Measurements from ENCODE around the gene TTC7B.
A peak's percentile ranks its signal among the peaks of the same experiment; 100 is the strongest.

TTC7B gene

DNA sequence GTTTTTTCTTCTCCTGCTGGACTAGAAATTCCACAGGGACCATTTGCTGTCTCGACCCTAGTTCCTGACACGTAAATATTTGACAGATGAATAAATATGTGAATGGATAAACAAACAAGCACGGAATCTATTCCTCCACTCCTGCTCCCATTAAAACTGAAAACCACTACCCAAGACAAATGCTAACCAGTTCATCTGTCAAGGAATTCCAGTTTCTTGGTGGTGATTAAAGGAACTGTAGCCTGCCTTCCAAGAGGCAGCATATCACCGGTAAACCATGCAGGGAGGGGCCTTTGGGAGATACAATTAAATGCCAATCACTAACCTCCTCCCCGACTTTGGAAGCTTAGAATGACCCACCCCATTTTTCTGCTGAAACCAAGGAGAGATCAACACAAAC is 95.4 kb downstream of the TTC7B start:
- FAIRE-seq (no peak), DNase-seq (ENCODE audit: extremely low spot score, insufficient read length, low read depth) (no peak)

DNA sequence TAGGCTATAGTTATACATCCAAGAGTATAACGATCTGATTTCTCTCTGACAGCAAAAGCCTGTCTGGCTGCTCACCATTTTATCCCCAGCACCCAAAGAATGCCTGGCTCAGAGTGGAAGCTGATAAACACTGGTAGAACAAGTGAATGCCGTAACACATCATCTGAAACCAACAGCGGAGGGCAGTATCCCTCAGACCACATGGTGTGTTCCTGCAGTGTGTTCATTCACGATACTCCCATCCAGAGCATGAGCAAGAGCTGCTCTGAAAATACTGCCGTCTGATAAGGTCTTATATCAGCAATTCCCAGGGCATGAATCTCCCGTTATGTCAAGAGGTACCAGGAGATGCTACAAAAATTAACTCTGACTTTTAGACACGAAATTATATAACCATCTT is 95.9 kb downstream of the TTC7B start:
- DNase-seq (ENCODE audit: extremely low spot score, insufficient read length, low read depth) = no peak
- FAIRE-seq = no peak

DNA sequence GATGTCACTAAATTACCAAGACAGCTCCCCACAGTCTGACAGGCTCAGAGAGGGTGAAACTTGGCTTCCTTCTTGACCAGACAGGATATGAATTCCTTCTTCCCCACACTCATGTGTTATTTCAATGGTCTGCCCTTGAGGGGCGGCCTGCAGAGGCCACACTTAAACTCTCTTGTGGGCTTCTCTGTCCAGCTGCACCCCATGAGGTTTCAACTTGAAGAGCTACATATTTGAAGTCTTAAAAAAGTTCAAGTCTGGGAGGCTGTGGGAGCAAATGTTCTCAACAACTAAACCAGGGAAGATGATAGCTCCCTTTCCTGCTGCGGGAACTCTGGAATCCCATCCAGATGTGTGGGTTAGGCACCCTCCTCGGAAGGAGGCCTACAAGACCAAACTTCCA is 98.3 kb downstream of the TTC7B start:
- DNase-seq (ENCODE audit: extremely low spot score, insufficient read length, low read depth) (no peak), FAIRE-seq (no peak)

DNA sequence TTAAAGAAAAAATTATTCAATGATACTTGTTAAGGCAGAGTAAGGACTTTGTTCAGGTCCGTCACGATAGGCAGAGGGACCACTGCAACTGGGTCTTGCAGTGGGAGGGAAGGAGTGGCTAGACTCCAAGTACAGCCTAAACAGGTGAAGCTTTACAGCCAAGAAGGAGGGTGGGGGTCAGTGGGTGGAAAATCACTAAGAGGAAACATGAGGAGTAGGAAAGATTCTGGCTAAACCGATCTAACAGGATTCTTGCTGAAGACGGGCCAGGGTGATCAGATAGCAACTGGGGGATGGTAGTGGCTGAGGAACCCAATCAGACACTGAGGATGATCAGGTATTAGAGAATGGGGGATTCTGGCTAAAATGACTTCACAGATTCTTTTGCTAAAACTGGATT is 100.2 kb downstream of the TTC7B start:
- no peak for DNase-seq (ENCODE audit: extremely low spot score, insufficient read length, low read depth)
- FAIRE-seq = no peak

DNA sequence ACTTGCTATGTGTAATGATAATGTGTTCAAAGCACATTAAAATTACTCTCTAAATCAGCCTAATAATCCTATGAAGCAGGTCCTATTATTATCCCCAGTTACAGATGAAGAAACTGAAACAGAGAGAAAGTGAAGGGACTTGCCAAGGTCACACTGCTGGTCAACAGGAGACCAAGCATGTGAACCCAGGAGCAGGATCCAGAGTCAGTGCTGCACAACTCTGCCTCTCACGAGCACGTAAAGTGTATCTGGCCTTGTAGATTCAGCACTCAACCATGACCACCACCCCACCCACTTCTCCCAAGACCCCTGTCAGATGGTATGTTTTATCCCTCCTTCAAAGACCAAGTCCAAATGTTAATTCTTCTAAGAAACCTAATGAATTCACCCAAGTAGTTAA is 100.7 kb downstream of the TTC7B start:
- DNase-seq (ENCODE audit: extremely low spot score, insufficient read length, low read depth) = no peak
- FAIRE-seq = no peak

DNA sequence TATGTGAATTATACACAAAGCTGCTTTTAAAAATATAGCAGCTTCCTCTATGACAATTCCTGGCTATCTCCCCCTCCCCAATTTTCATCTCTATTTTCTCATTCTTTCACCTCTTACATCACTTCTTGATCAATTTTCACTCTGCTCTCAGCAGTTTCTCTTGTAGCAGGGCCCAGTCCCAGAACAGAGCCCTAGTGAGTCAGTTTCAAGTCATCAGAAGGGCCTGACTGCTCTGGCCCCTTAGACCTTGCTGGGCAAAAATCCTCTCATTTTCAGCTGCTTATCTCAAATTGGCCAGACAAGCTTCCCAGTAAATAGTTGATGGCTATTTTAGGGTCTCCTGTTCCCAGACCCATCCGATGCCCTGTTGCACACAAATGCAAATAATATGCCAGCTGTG is 101.4 kb downstream of the TTC7B start:
- DNase-seq (ENCODE audit: extremely low spot score, insufficient read length, low read depth) = no peak
- FAIRE-seq = no peak

DNA sequence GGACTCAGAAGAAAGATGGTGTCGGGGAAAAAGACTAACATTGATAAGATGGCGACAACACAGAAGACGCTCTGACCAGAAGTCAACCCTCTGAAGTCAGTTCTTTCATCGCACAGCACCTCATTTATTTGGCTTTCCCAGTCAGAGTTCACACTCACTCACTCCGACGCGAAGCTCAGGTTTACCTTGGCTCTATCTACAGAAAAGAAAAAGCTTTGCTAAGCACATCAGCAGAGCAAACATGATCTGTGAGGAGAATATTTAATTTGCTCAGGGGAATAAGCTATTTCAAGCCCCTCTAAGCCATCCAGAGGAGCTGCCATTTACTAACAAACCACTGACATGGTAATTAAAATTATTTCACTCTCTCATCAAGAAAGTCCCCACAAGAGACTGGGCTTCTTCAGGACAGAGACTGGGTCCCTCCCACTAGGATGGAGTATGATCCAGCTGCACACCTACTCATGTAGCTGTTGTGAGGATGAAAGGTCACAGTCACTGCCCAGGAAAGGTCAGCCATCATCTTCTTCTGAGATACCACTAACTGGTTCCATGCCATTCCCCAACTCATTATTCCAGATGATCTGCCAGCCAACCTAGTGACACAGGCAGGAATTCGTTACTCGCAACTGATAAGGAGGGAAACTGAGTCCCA is 111.4 kb downstream of the TTC7B start:
- FAIRE-seq (no peak), DNase-seq (ENCODE audit: extremely low spot score, insufficient read length, low read depth) (no peak)

DNA sequence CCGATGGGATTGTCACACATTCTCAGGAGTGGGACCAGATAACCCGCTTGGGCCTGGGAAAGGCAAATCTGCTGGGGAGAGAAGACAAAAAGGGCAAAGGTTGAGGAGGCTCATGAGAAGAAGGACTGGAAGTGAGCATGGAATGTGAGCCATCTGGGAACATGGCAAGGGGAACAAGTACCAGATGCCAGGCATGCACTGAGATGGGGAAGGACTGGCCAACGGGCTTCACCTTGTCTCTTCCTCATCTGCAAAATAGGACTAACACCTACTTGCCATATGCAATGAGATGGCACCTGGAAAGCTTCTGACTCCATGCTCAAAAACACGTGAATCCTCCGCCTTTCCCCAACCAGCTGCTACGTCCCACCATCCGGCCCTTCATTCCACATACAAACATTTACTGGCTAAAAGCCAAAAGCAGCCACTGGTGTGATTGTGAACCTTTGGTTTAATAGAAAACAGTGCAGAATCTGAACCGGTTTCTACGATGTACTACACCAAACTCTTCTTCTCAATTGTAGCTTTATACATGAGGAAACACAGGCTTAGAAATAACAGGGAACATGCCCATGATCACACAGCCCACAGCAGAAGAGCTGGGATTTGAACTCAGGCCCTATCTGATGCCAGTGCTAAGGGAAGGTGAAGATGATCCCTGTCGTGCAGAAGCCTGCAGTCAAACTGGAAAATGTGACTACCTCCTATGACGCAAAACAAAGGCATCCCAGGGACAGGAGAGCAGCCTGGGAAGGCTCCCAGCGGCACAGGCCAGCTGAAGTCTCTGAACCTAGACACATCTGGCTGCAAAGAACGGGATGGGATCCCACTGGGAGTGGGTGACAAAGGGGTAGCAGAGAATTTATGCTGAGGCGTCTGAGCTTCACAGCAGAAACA is 112.1 kb downstream of the TTC7B start:
- FAIRE-seq = no peak
- no peak for DNase-seq (ENCODE audit: extremely low spot score, insufficient read length, low read depth)

DNA sequence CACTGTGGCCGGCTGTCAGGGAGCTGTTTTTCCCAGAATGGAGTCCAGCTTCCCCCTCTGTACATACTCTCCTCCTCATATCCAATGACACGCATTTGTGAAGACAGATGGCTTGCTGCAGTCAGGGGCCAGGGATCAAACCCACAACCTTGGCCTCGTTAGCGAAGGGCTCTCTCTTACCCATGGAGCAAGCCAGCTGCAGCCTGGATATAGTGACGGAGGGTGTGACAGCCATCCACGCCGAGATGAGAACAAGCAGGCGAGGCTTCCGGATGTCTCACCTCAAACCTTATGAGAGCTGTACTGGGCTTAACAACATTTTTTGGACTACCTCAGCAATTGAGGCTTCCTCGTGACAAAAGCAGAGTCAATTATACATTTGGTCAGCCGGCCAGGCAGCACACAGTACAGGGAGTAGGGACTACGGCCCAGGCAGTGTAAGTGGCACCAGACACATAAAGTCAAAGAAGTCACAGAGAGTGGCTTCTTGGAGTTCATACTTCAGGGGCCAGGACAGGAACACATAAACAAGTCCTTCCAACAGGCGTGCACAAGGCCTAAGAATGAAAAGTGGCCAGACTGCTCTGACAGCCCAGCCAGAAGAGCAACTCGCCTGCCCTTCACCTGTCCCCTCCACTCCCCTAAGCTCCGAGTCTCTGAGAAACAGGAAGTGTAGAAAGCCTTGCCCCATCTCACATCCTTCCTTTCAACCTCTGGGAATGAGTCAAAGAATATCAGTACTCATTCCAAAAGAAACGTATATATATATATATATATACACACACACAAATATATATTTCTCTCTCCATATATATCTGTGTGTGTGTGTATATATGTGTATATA is 115.1 kb downstream of the TTC7B start:
- DNase-seq (ENCODE audit: extremely low spot score, insufficient read length, low read depth) = no peak
- FAIRE-seq = no peak

DNA sequence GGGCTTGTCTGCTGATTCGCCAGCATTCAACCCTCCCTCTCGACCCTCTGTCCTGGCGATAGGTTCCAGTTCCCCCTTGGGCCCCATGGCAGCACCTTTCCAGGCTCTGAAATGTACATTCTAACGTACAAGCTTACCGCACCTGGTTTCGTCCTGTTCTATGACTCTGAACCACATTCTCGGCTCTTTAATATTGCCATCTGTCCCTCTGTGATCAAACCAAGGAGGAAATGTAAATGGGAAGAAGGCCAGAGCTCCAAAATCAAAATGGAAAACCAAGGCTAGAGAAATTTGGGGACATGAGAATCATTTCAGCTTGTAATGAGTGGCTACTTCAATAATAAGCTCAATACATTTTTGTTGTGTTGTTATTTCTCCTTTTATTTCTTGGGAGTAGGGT is 117.2 kb downstream of the TTC7B start:
- DNase-seq (ENCODE audit: extremely low spot score, insufficient read length, low read depth) = no peak
- FAIRE-seq = no peak

DNA sequence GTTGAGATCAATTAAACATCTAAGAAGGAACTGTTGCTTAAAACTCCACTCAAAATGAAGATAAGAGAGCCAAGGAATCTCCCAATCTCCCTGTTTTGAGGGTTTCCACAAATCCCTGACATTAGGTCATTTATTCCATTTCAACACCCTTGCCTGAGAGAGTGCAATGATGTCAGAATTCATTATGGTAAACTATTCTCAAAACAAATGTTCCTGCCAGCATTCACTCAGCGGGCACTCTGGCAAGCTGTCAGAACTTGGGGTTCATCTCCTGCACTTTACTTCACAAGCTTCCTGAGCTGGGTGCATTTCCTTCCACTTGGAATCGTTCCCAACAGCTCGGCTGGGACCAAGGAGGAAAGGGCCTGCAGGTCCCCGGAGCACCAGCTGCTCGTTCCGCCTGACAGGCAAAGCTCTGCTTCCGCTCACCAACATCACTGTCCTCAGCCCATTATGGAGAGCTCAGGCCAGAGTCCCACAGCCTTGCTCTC is 117.8 kb downstream of the TTC7B start:
- FAIRE-seq (no peak), DNase-seq (ENCODE audit: extremely low spot score, insufficient read length, low read depth) (no peak)

DNA sequence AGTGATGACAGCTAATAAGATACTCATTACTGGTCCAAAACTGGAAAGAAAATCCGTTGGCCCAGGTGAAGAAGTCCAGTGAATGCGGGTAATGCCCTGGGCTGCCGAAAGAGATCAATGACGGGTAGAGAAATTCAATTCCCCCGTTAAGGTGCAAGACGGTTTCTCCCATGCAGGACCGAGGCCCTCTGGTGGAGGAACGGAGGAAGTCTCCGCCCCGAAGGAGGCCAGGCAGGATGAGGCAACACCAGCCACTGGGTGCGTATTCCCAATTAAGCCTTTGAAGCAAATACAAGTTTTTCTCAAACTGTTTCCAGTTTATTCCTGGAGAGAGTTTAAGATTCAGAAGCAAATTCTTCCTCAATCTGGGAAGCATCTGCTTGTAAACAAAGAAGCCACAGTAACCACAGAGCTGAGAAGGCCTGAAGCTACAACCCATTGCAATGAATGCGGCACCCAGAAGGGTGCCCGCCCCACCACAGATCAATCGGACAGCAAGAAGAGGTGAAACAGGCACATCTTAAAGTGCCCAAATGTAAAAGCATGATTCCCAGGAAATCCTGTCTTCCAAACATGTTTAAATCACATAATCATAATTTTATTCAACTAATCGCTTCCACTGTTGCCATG is 118.5 kb downstream of the TTC7B start:
- FAIRE-seq = peak; percentile 81
- DNase-seq (ENCODE audit: extremely low spot score, insufficient read length, low read depth) = peak; percentile 51

DNA sequence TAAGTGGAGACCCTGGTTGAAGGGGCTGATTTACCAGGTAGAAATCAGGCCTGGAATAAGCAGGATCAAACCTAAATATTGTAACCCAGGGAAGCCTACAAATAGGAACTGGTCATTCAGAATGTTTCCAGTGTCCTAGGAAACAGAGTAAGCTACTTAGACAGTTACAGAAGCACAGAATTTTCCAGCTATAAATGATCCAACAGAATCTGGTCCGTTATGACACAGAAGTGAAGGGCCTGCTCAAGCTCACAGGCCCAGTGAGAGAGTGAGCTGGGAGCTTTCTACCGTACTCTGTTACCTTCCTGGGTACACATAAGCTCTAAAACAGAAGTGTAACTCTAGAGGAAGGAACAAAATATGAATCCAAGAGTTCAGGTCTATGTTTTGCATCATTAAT is 119.1 kb downstream of the TTC7B start:
- DNase-seq (ENCODE audit: extremely low spot score, insufficient read length, low read depth) (no peak), FAIRE-seq (no peak)

DNA sequence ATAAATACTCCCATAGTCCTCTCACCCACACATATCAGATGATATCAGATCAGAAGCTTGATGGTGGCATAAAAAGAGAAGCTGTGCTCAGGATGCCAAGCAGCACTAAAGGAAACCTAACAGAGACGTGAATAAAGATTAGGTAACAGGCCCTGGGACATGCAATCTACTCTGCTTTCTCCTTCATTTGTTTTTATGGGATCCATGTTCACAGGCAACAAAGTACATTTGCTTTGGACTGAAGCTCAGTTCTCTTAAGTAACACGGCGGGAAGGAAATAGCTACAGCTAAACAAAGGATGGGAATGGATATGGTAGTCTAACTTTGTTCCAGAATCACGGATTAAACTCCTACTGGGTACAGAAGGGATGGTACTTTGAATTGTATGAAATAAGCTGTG is 119.5 kb downstream of the TTC7B start:
- DNase-seq (ENCODE audit: extremely low spot score, insufficient read length, low read depth) (no peak), FAIRE-seq (no peak)

DNA sequence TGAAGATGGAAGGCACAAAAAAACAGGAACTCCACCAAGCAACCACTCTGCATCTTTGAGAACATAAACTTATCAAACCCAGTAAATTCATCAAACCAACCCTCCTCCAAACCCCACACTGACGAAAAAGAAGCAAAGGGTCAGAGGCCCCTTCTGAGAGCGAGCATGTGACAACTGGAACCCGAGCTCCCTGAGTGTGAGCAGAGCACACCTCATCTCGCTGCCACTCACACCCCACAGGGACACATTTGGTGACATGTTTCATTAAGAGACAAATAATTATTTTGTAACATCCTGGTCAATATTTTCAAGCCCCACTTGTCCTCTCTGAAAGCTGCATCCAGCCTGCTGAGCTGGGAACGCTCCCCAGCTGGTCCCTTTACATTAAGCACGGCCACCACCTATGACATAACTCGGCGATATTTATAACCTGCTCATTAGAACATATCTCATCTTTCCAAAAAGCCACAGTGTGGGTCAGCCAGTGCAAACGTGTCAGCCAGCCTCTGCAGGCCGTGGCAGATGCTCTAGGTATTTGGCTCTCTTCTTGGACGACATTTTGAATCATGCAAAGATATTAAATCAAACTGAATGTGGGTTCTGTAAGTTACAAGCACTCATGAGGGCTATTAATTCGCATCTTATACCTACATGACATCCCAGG is 120.1 kb downstream of the TTC7B start:
- FAIRE-seq (no peak), DNase-seq (ENCODE audit: extremely low spot score, insufficient read length, low read depth) (no peak)

DNA sequence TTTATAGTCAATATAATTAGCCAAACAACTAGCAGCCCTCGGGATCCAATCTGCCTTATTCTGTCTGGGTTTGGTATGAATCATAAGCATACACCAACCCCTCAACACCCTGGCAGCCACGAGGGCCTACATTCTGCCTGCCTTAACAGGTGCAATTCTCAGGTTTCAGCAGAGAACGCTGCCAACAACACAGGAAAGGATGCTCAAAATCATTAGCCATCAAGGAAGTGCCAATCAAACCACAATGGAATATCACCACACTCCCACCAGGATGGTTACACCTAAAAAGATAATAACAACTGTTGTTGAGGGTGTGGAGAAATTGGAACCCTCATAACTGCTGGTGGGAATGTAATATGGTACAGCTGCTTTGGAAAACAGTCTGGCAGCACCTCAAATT is 122.8 kb downstream of the TTC7B start:
- FAIRE-seq = no peak
- DNase-seq (ENCODE audit: extremely low spot score, insufficient read length, low read depth) = no peak

DNA sequence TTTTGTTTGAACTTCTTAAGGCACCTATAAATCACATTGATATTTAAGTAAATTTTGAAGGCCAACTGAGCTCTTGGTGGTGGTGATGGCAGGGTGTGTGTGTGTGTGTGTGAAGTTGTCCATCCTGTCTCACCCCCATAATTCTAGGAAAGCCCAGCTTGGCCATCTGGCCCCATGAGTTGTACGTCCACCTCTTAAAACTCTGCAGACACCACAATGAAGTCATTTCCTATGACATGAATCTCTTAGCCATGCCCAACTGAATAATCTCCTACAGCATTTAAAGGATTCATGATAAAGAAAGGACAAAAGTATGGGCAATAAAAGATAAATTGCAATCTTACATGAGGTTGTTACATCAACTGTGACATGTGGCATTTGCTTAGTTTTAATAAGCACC is 123.4 kb downstream of the TTC7B start:
- no peak for DNase-seq (ENCODE audit: extremely low spot score, insufficient read length, low read depth)
- no peak for FAIRE-seq

DNA sequence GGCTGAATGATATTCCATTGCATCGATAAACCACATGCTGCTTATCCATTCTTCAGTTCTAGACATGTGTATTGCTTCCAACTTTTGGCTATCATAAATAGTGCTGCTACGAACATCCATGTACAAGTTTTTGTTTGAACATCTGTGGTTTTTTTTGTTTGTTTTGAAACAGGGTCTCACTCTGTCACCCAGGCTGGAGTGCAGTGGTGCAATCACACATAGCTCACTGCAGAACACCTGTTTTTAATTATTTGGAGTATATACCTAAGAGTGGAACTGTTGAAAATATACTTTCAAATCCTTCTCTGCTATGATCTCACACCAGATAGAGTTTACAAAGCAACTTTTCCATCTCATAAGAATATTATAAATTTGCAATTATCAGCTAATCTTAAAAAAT is 124.2 kb downstream of the TTC7B start:
- DNase-seq (ENCODE audit: extremely low spot score, insufficient read length, low read depth) (no peak), FAIRE-seq (no peak)

DNA sequence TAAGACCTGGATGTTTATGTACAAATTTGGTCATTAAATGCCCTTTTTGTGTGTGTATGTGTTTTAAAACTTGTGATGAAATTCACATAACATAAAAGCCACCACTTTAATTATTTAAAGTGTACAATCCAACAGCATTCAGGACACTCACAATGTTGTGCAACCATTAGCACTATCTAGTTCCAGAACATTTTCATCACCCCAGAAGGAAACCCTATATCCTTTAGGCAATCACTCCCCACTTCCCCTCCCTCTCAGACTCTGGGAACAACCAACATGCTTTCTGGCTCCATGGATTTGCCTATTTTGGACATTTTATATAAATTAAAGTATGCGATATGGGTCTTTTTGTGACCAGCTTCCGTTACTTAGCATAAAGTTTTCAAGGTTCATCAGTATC is 124.6 kb downstream of the TTC7B start:
- FAIRE-seq (no peak), DNase-seq (ENCODE audit: extremely low spot score, insufficient read length, low read depth) (no peak)

DNA sequence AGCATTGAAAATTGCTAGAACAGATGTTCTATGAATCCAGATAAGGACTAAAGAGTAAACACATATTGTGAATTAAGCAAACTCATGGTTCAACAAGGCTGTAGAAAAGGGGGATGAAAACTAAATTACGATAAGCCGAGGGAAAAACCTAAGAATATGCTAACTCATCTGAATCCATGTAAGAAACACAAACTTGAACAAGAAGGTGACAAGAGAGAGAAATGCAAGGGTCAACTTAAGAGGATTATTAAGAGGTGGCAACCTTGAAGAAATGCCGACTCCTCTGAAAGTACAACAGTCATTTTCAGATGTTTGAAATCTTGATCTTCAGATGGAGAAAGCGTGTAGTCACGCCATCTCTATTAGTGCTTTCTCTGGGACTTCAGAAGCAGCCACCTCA is 128.6 kb downstream of the TTC7B start:
- FAIRE-seq = no peak
- no peak for DNase-seq (ENCODE audit: extremely low spot score, insufficient read length, low read depth)

All from GM18507 (cell line).